IPS-18c (cell line): ENCODE data around the gene SPECC1.
"Not testable (repeated sequence)": the region's sequence is repeated elsewhere in the genome, so short reads cannot be mapped to it uniquely, and the experiment has no call there.

Source experiments
- H3K4me3 ChIP-seq: 2 replicates; pipeline ENCODE4 v1.7.0; 2013; ENCODE audit warnings: low read depth, mild to moderate bottlenecking, low read length, moderate library complexity; ENCODE audit not compliant: insufficient read depth
- H3K9me3 ChIP-seq: one replicate; pipeline ENCODE4 v1.6.1; 2013; ENCODE audit warnings: mild to moderate bottlenecking, low read length, moderate library complexity; ENCODE audit not compliant: control insufficient read depth, insufficient read depth

The SPECC1 gene

GRCh38 chr17:20084621-20085282, 75.6 kb downstream of the SPECC1 start:
- Histone ChIP-seq H3K4me3 (no peak overlapping the region), H3K9me3 (no peaks in the 10 kb centered on the region)

- no peak overlapping the region for H3K4me3 ChIP-seq
- H3K9me3 ChIP-seq: no peaks in the 10 kb centered on the region
Observed at GRCh38 chr17:20085283-20085845, 76.2 kb downstream of the SPECC1 start.

- Histone ChIP-seq H3K4me3 (no peak overlapping the region), H3K9me3 (no peaks in the 10 kb centered on the region)
Observed at GRCh38 chr17:20086416-20087076, 77.4 kb downstream of the SPECC1 start.

- Histone ChIP-seq H3K9me3 (no peaks in the 10 kb centered on the region), H3K4me3 (no peak overlapping the region)
Observed at GRCh38 chr17:20087538-20088250, 78.5 kb downstream of the SPECC1 start.

- no peaks in the 10 kb centered on the region for H3K9me3 ChIP-seq
- H3K4me3 ChIP-seq: no peak overlapping the region
Observed at GRCh38 chr17:20089756-20090547, 80.8 kb downstream of the SPECC1 start.

- Histone ChIP-seq H3K9me3 (no peaks in the 10 kb centered on the region), H3K4me3 (no peak overlapping the region)
Observed at GRCh38 chr17:20091174-20092029, 82.2 kb downstream of the SPECC1 start.

GRCh38 chr17:20092261-20092867, 83.2 kb downstream of the SPECC1 start:
- Histone ChIP-seq H3K4me3 (no peak overlapping the region), H3K9me3 (no peaks in the 10 kb centered on the region)

GRCh38 chr17:20092973-20093626, 83.9 kb downstream of the SPECC1 start:
- H3K9me3 ChIP-seq: no peaks in the 10 kb centered on the region
- H3K4me3 ChIP-seq: no peak overlapping the region

GRCh38 chr17:20094777-20095176, 85.6 kb downstream of the SPECC1 start:
- Histone ChIP-seq H3K4me3 (no peak overlapping the region), H3K9me3 (no peaks in the 10 kb centered on the region)

- no peaks in the 10 kb centered on the region for H3K9me3 ChIP-seq
- no peak overlapping the region for H3K4me3 ChIP-seq
Observed at GRCh38 chr17:20095336-20096080, 86.3 kb downstream of the SPECC1 start.

GRCh38 chr17:20096430-20096829, 87.3 kb downstream of the SPECC1 start:
- Histone ChIP-seq H3K9me3 (no peaks in the 10 kb centered on the region), H3K4me3 (no peak overlapping the region)

GRCh38 chr17:20097330-20097729, 88.2 kb downstream of the SPECC1 start:
- Histone ChIP-seq H3K9me3 (peaks cover 2% of the 10 kb centered on the region), H3K4me3 (no peak overlapping the region)

- peaks cover 2% of the 10 kb centered on the region for H3K9me3 ChIP-seq
- no peak overlapping the region for H3K4me3 ChIP-seq
Observed at GRCh38 chr17:20098314-20098713, 89.2 kb downstream of the SPECC1 start.

GRCh38 chr17:20100806-20101205, 91.6 kb downstream of the SPECC1 start:
- H3K4me3 ChIP-seq, H3K9me3 ChIP-seq: not testable (repeated sequence)
